MM.1S (cell line): Measurements from ENCODE around the gene CNOT6.

Experiments used
- DNase-seq: peaks from one replicate; pipeline ENCODE4 v3.0.0-alpha.2; 2015
- H2AFZ ChIP-seq: fragments of 300-600 bp; sonication (generic); 2 replicates; pipeline ENCODE4 v1.6.0; 2016; ENCODE audit warnings: antibody characterized with exemption, low read length
- H3F3A ChIP-seq: fragments of 300-600 bp; sonication (generic); 2 replicates; pipeline ENCODE4 v1.6.1; 2016; ENCODE audit warnings: mild to moderate bottlenecking, antibody characterized with exemption, low read length, moderate library complexity, mixed read lengths; ENCODE audit not compliant: insufficient read depth
- H3K27ac ChIP-seq: fragments of 300-600 bp; sonication (generic); 2 replicates; pipeline ENCODE4 v1.5.1; 2016; ENCODE audit warnings: mild to moderate bottlenecking, low read length
- H3K27me3 ChIP-seq: fragments of 300-600 bp; sonication (generic); replicated peaks from 2 replicates; pipeline ENCODE4 v1.6.0; 2016; ENCODE audit warnings: low read length; ENCODE audit not compliant: insufficient read depth
- H3K36me3 ChIP-seq: fragments of 300-600 bp; sonication (generic); replicated peaks from 2 replicates; pipeline ENCODE4 v1.6.1; 2016; ENCODE audit warnings: mild to moderate bottlenecking, low read length, mixed read lengths; ENCODE audit not compliant: insufficient read depth
- H3K4me1 ChIP-seq: fragments of 300-600 bp; sonication (generic); 2 replicates; pipeline ENCODE4 v1.6.1; 2016; ENCODE audit warnings: low read length, mixed read lengths
- H3K4me2 ChIP-seq: fragments of 300-600 bp; sonication (generic); 2 replicates; pipeline ENCODE4 v1.6.0; 2016; ENCODE audit warnings: low read depth, low read length
- H3K4me3 ChIP-seq: fragments of 300-600 bp; sonication (generic); 2 replicates; pipeline ENCODE4 v1.5.1; 2016; ENCODE audit warnings: low read length, mixed read lengths
- H3K79me2 ChIP-seq: fragments of 300-600 bp; sonication (generic); 2 replicates; pipeline ENCODE4 v1.6.1; 2016; ENCODE audit warnings: mixed run types, low read length, mixed read lengths
- H3K9ac ChIP-seq: fragments of 300-600 bp; sonication (generic); 2 replicates; pipeline ENCODE4 v1.6.1; 2016; ENCODE audit warnings: low read length, mixed read lengths
- H3K9me2 ChIP-seq: fragments of 300-600 bp; sonication (generic); replicated peaks from 2 replicates; pipeline ENCODE4 v1.6.1; 2016; ENCODE audit warnings: mild to moderate bottlenecking, low read length, mixed read lengths; ENCODE audit not compliant: insufficient read depth
- H3K9me3 ChIP-seq: fragments of 300-600 bp; sonication (generic); replicated peaks from 2 replicates; pipeline ENCODE4 v1.6.1; 2016; ENCODE audit warnings: mild to moderate bottlenecking, low read length, mixed read lengths; ENCODE audit not compliant: insufficient read depth
- H4K20me1 ChIP-seq: fragments of 300-600 bp; sonication (generic); 2 replicates; pipeline ENCODE4 v1.6.1; 2016; ENCODE audit warnings: mild to moderate bottlenecking, low read length, moderate library complexity, mixed read lengths; ENCODE audit not compliant: insufficient read depth
- CTCF ChIP-seq: fragments of 300-600 bp; sonication (generic); IDR thresholded peaks from 2 replicates; pipeline ENCODE4 v1.5.1; 2016; ENCODE audit warnings: antibody characterized with exemption, low read length, mixed read lengths
- EZH2 ChIP-seq: fragments of 300-600 bp; sonication (generic); optimal IDR thresholded peaks from 2 replicates; pipeline ENCODE3; 2017; ENCODE audit warnings: low read depth, mild to moderate bottlenecking, antibody characterized with exemption, low read length, mixed read lengths
- EZH2phosphoT487 ChIP-seq: fragments of 300-600 bp; sonication (generic); IDR thresholded peaks from 2 replicates; pipeline ENCODE4 v1.6.1; 2018; ENCODE audit warnings: antibody characterized with exemption, low read length

CNOT6 gene

GRCh38 chr5:180558232-180558631, 64.1 kb downstream of the CNOT6 start:
- Histone ChIP-seq H3K4me1 (no peaks in the 10 kb centered on the region), H3K27me3 (no peaks in the 10 kb centered on the region), H3K27ac (no peak overlapping the region), H3F3A (no peaks in the 10 kb centered on the region), H3K4me2 (no peak overlapping the region), H3K9ac (no peak overlapping the region), H4K20me1 (no peaks in the 10 kb centered on the region), H2AFZ (no peak overlapping the region), H3K9me3 (no peaks in the 10 kb centered on the region), H3K9me2 (no peaks in the 10 kb centered on the region), H3K4me3 (no peak overlapping the region), H3K79me2 (peaks cover 41% of the 10 kb centered on the region), H3K36me3 (no peaks in the 10 kb centered on the region)
- DNase-seq = no peak
- no peak for TF ChIP-seq EZH2
- no peak for TF ChIP-seq CTCF
- TF ChIP-seq EZH2phosphoT487 = no peak

- Histone ChIP-seq H3K9ac (no peak overlapping the region), H3F3A (no peaks in the 10 kb centered on the region), H3K27me3 (no peaks in the 10 kb centered on the region), H3K79me2 (peaks cover 35% of the 10 kb centered on the region), H3K27ac (no peak overlapping the region), H3K4me3 (no peak overlapping the region), H4K20me1 (no peaks in the 10 kb centered on the region), H3K4me2 (no peak overlapping the region), H3K9me2 (no peaks in the 10 kb centered on the region), H3K9me3 (no peaks in the 10 kb centered on the region), H3K36me3 (peaks cover 8% of the 10 kb centered on the region; the same call in 1 of the 2 replicates), H2AFZ (no peak overlapping the region), H3K4me1 (no peaks in the 10 kb centered on the region)
- TF ChIP-seq EZH2phosphoT487 = no peak
- DNase-seq = no peak
Observed at GRCh38 chr5:180563994-180564393, 69.8 kb downstream of the CNOT6 start.

GRCh38 chr5:180568914-180569313, 74.7 kb downstream of the CNOT6 start:
- no peak overlapping the region for H3K4me3 ChIP-seq
- TF ChIP-seq CTCF (no peak), EZH2phosphoT487 (no peak), EZH2 (no peak)
- H3K9ac ChIP-seq = no peak overlapping the region
- no peaks in the 10 kb centered on the region for H3K27me3 ChIP-seq
- H3K27ac ChIP-seq = no peak overlapping the region
- H3K4me2 ChIP-seq = no peak overlapping the region
- 0 out of 2 replicates have a peak, but pooled peaks cover 6% of the 10 kb centered on the region for H3K79me2 ChIP-seq
- no peaks in the 10 kb centered on the region for H4K20me1 ChIP-seq
- no peak overlapping the region for H2AFZ ChIP-seq
- peaks cover 8% of the 10 kb centered on the region; the same call in 1 of the 2 replicates for H3K36me3 ChIP-seq
- H3F3A ChIP-seq = no peaks in the 10 kb centered on the region
- no peak for DNase-seq
- no peaks in the 10 kb centered on the region for H3K9me2 ChIP-seq
- H3K9me3 ChIP-seq = no peaks in the 10 kb centered on the region
- H3K4me1 ChIP-seq = no peaks in the 10 kb centered on the region

- no peak overlapping the region for H3K4me2 ChIP-seq
- H3K9me3 ChIP-seq = no peaks in the 10 kb centered on the region
- no peak for DNase-seq
- no peaks in the 10 kb centered on the region for H3F3A ChIP-seq
- H4K20me1 ChIP-seq = no peaks in the 10 kb centered on the region
- H3K9me2 ChIP-seq = no peaks in the 10 kb centered on the region
- TF ChIP-seq EZH2phosphoT487 (no peak), CTCF (no peak), EZH2 (no peak)
- H3K4me1 ChIP-seq = no peaks in the 10 kb centered on the region
- no peak overlapping the region for H3K27ac ChIP-seq
- no peak overlapping the region for H3K9ac ChIP-seq
- no peaks in the 10 kb centered on the region for H3K79me2 ChIP-seq
- no peaks in the 10 kb centered on the region for H3K27me3 ChIP-seq
- no peak overlapping the region for H2AFZ ChIP-seq
- H3K36me3 ChIP-seq = no peaks in the 10 kb centered on the region
- no peak overlapping the region for H3K4me3 ChIP-seq
Observed at GRCh38 chr5:180575571-180575970, 81.4 kb downstream of the CNOT6 start.
